Nephron progenitor cell (in vitro differentiated cells): ENCODE measurements around the gene LRBA.

Experiments
- DNase-seq: peaks from one replicate; pipeline ENCODE4 v3.0.0; 2021
- H3K27ac Mint-ChIP-seq: 2 replicates; pipeline ENCODE4 v1.8.0; 2021; ENCODE audit warnings: mild to moderate bottlenecking, moderate library complexity, mixed read lengths
- H3K27me3 Mint-ChIP-seq: 2 replicates; pipeline ENCODE4 v1.8.0; 2021; ENCODE audit warnings: mild to moderate bottlenecking, low read depth, mixed read lengths; ENCODE audit not compliant: poor library complexity
- H3K36me3 Mint-ChIP-seq: 2 replicates; pipeline ENCODE4 v1.8.0; 2021; ENCODE audit warnings: low read depth, mixed read lengths
- H3K4me1 Mint-ChIP-seq: 2 replicates; pipeline ENCODE4 v1.8.0; 2021; ENCODE audit warnings: mixed read lengths
- H3K4me3 Mint-ChIP-seq: 2 replicates; pipeline ENCODE4 v1.8.0; 2021; ENCODE audit warnings: mild to moderate bottlenecking, moderate library complexity, mixed read lengths
- H3K9me3 Mint-ChIP-seq: 2 replicates; pipeline ENCODE4 v1.8.0; 2021; ENCODE audit warnings: mild to moderate bottlenecking, moderate library complexity, mixed read lengths
- CTCF ChIP-seq: fragments of 200-600 bp; sonication (generic); IDR thresholded peaks from 2 replicates; pipeline ENCODE4 v1.5.0; 2021; ENCODE audit warnings: antibody characterized with exemption

The LRBA gene

GRCh38 chr4:150475763-150476162 is 539.3 kb downstream of the LRBA start:
- Mint-ChIP-seq H3K27me3 (no peaks in the 10 kb centered on the region), H3K9me3 (no peaks in the 10 kb centered on the region), H3K4me3 (no peak overlapping the region), H3K36me3 (peaks cover 6% of the 10 kb centered on the region), H3K4me1 (no peaks in the 10 kb centered on the region), H3K27ac (no peak overlapping the region)
- TF ChIP-seq CTCF, result no peak
- no peak for DNase-seq

GRCh38 chr4:150464523-150464922 is 550.6 kb downstream of the LRBA start:
- no peak overlapping the region for H3K4me3 Mint-ChIP-seq
- TF ChIP-seq CTCF, result no peak
- no peaks in the 10 kb centered on the region for H3K9me3 Mint-ChIP-seq
- H3K4me1 Mint-ChIP-seq, result peaks cover 4% of the 10 kb centered on the region
- DNase-seq, result no peak
- H3K36me3 Mint-ChIP-seq, result no peaks in the 10 kb centered on the region
- H3K27me3 Mint-ChIP-seq, result peaks cover 1% of the 10 kb centered on the region
- H3K27ac Mint-ChIP-seq, result peak overlapping the region; percentile 36

- H3K4me1 Mint-ChIP-seq, result peaks cover 4% of the 10 kb centered on the region
- no peaks in the 10 kb centered on the region for H3K9me3 Mint-ChIP-seq
- no peak overlapping the region for H3K4me3 Mint-ChIP-seq
- no peak for TF ChIP-seq CTCF
- no peak for DNase-seq
- no peaks in the 10 kb centered on the region for H3K36me3 Mint-ChIP-seq
- H3K27ac Mint-ChIP-seq, result no peak overlapping the region
- H3K27me3 Mint-ChIP-seq, result no peaks in the 10 kb centered on the region
Observed at GRCh38 chr4:150462743-150463142, 552.3 kb downstream of the LRBA start.

- H3K4me1 Mint-ChIP-seq, result peaks cover 4% of the 10 kb centered on the region
- no peak for TF ChIP-seq CTCF
- DNase-seq, result no peak
- no peaks in the 10 kb centered on the region for H3K9me3 Mint-ChIP-seq
- no peak overlapping the region for H3K4me3 Mint-ChIP-seq
- H3K27me3 Mint-ChIP-seq, result no peaks in the 10 kb centered on the region
- H3K36me3 Mint-ChIP-seq, result no peaks in the 10 kb centered on the region
- H3K27ac Mint-ChIP-seq, result no peak overlapping the region
Observed at GRCh38 chr4:150461957-150462356, 553.1 kb downstream of the LRBA start.

- Mint-ChIP-seq H3K9me3 (peaks cover 5% of the 10 kb centered on the region), H3K27me3 (no peaks in the 10 kb centered on the region), H3K4me1 (no peaks in the 10 kb centered on the region), H3K36me3 (peaks cover 12% of the 10 kb centered on the region), H3K27ac (no peak overlapping the region), H3K4me3 (no peak overlapping the region)
- TF ChIP-seq CTCF, result no peak
- no peak for DNase-seq
Observed at GRCh38 chr4:150457802-150458201, 557.3 kb downstream of the LRBA start.

- DNase-seq, result no peak
- TF ChIP-seq CTCF, result no peak
- no peaks in the 10 kb centered on the region for H3K27me3 Mint-ChIP-seq
- H3K4me3 Mint-ChIP-seq, result no peak overlapping the region
- H3K4me1 Mint-ChIP-seq, result no peaks in the 10 kb centered on the region
- peaks cover 5% of the 10 kb centered on the region for H3K9me3 Mint-ChIP-seq
- peaks cover 12% of the 10 kb centered on the region for H3K36me3 Mint-ChIP-seq
- H3K27ac Mint-ChIP-seq, result no peak overlapping the region
Observed at GRCh38 chr4:150451883-150452282, 563.2 kb downstream of the LRBA start.
